Measurements from ENCODE around the gene CHRDL2.

DNA sequence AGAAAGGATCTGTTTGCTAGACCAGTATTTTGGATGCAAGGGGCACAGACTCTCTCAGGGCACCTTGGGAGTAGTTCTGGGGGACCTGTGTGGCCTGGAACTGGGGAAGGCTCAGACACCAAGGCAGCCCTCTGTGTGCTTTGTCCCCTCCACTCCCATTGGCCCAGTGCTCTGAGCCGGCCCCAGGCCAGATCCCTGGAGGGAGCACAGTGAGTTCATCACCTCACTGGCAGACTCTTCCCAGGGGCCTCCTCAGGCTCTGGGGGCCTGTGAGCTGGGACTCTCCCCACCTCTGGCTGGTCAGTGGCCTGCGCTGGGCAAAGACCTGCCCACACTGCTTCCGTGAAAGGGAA, 51.7 kb downstream of the CHRDL2 start:
- TF ChIP-seq, protein P1, sequence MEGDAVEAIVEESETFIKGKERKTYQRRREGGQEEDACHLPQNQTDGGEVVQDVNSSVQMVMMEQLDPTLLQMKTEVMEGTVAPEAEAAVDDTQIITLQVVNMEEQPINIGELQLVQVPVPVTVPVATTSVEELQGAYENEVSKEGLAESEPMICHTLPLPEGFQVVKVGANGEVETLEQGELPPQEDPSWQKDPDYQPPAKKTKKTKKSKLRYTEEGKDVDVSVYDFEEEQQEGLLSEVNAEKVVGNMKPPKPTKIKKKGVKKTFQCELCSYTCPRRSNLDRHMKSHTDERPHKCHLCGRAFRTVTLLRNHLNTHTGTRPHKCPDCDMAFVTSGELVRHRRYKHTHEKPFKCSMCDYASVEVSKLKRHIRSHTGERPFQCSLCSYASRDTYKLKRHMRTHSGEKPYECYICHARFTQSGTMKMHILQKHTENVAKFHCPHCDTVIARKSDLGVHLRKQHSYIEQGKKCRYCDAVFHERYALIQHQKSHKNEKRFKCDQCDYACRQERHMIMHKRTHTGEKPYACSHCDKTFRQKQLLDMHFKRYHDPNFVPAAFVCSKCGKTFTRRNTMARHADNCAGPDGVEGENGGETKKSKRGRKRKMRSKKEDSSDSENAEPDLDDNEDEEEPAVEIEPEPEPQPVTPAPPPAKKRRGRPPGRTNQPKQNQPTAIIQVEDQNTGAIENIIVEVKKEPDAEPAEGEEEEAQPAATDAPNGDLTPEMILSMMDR (IDR thresholded peaks at IDR 0.05) = no peak
- no peak for TF ChIP-seq POLR2A (IDR thresholded peaks at IDR 0.05)
